Peyer's patch (tissue), 4 donors: ENCODE data around the gene TRIM2. TPM values are rescaled to one million over a fixed set of nuclear protein-coding genes. Genes with fewer than 3 reads are reported as not detected.

ENCODE experiments used
- DNase-seq, 3 donors: peaks; one replicate each; pipeline ENCODE4 v3.0.0-alpha.2; 2017 to 2019
- H3K27ac ChIP-seq, 4 donors: fragments of 200-600 bp; sonication (generic); one replicate each; pipeline ENCODE4 v1.5.1; 2016 to 2019
- H3K27me3 ChIP-seq, 2 donors: fragments of 200-600 bp; sonication (generic); one replicate each; pipeline ENCODE4 v1.5.1; 2019
- H3K36me3 ChIP-seq, 3 donors: fragments of 200-600 bp; sonication (generic); one replicate each; pipeline ENCODE4 v1.5.1; 2016 to 2019
- H3K4me1 ChIP-seq, 4 donors: fragments of 200-600 bp; sonication (generic); one replicate each; pipeline ENCODE4 v1.5.1; 2016 to 2019
- H3K4me3 ChIP-seq, 4 donors: fragments of 200-600 bp; sonication (generic); 1 replicate in 3 of 4; 2 replicates in 1 of 4; pipeline ENCODE4 v1.5.1; 2016 to 2019; ENCODE audit warnings: mild to moderate bottlenecking in 1 of 4
- H3K9me3 ChIP-seq, 4 donors: fragments of 200-600 bp; sonication (generic); one replicate each; pipeline ENCODE4 v1.5.1; 2016 to 2019; ENCODE audit warnings: mild to moderate bottlenecking in 1 of 4
- CTCF ChIP-seq, 6 experiments: fragments of 450-650 bp in 4 of 6; fragments of 200-600 bp in 2 of 6; sonication (generic) in 1 of 6; IDR thresholded peaks; one replicate each; pipeline ENCODE4 v1.5.1; 2017 to 2019; ENCODE audit warnings: antibody characterized with exemption in 6 of 6, mild to moderate bottlenecking in 3 of 6, moderate library complexity in 1 of 6
- POLR2A ChIP-seq, 2 donors: fragments of 450-650 bp; IDR thresholded peaks; one replicate each; pipeline ENCODE4 v1.5.1; 2017; ENCODE audit warnings: antibody characterized with exemption in 2 of 2, mild to moderate bottlenecking in 2 of 2, moderate library complexity in 2 of 2
- total RNA-seq, 4 donors: library from RNA; depleted of rRNA; stranded (reverse); fragments of >200 nt; gene quantifications; one replicate each; pipeline ENCODE4 v1.1.0, GENCODE V29; 2016

TRIM2 gene
- total RNA-seq, 4 donors from 2014 or later, result 58.6 to 158 (median 144) TPM

GRCh38 chr4:153369021-153369420, 164.8 kb downstream of the TRIM2 start:
- TF ChIP-seq POLR2A (IDR thresholded peaks at IDR 0.05) (no peak), CTCF (IDR thresholded peaks at IDR 0.05) (no peak)
- H3K36me3 ChIP-seq, result no peaks in the 10 kb centered on the region
- no peaks in the 10 kb centered on the region for H3K27me3 ChIP-seq
- no peak for DNase-seq
- no peaks in the 10 kb centered on the region for H3K4me1 ChIP-seq
- H3K4me3 ChIP-seq, result no peak overlapping the region
- H3K27ac ChIP-seq, result no peak overlapping the region
- H3K9me3 ChIP-seq, result peaks cover 0 to 4% (median 0%) of the 10 kb centered on the region in 4 donors

- DNase-seq, result no peak
- H3K4me3 ChIP-seq, result no peak overlapping the region
Measured at GRCh38 chr4:153371701-153372234, 167.5 kb downstream of the TRIM2 start.

DNA sequence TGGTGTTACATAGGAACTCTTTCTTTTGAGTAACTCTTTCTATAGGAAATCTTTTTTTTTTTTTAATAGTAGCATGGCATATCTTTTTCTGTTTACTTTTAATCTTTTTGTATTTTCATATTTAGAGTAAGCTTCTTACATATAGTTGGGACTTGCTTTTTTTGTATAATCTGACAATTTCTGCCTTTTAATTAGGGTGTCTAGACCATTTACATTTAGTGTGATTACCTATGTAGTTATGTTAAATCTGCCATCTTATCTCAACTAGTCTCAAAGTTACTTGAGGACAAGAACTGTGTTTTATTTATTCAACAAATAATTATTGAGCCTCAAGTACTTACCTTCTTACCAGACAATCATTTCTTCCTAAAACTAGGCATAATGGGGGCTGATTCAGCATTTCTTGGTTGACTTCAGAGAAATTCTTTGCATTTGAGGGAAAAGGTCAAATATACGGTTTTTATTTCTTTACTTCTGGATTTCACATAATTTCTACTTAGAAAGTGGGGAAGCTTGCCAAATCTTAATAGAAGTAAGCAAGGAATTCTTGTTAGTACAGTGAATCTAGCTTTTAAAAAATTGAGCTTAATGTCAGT, 168.8 kb downstream of the TRIM2 start:
- Histone ChIP-seq H3K36me3 (no peaks in the 10 kb centered on the region), H3K9me3 (peaks cover 0 to 4% (median 0%) of the 10 kb centered on the region in 4 donors), H3K27ac (no peak overlapping the region), H3K4me1 (no peaks in the 10 kb centered on the region), H3K4me3 (no peak overlapping the region), H3K27me3 (no peaks in the 10 kb centered on the region)
- no peak for DNase-seq
- TF ChIP-seq POLR2A (IDR thresholded peaks at IDR 0.05) (no peak), CTCF (IDR thresholded peaks at IDR 0.05) (no peak)

More at GRCh38 chr4:153371701-153372234, 167.5 kb downstream of the TRIM2 start:
- no peak overlapping the region for H3K27ac ChIP-seq
- H3K27me3 ChIP-seq, result no peaks in the 10 kb centered on the region
- H3K4me1 ChIP-seq, result no peaks in the 10 kb centered on the region
- H3K36me3 ChIP-seq, result no peaks in the 10 kb centered on the region
- peaks cover 0 to 4% (median 0%) of the 10 kb centered on the region in 4 donors for H3K9me3 ChIP-seq
- no peak for TF ChIP-seq CTCF (IDR thresholded peaks at IDR 0.05)

DNA sequence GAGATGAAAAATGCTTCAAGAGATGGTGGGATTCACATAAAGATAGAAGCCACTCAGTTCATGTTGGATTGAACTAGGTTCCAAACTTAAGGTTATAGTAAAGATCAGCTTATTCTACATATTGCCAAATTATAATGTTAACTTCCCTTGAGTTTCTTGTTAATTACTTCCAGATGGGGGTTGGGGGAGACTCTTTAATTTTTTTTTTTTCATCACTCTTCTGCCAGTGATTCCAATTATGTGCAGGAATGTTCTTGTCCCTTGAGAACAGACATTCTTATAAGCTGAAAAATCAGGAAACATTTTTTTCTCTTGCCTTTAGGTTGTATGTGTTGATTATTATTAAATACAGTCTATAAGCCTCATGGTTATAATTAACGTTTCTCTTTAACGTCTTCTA, 170.2 kb downstream of the TRIM2 start:
- Histone ChIP-seq H3K27me3 (no peaks in the 10 kb centered on the region), H3K27ac (no peak overlapping the region), H3K36me3 (no peaks in the 10 kb centered on the region), H3K4me3 (no peak overlapping the region), H3K9me3 (peaks cover 0 to 4% (median 0%) of the 10 kb centered on the region in 4 donors), H3K4me1 (no peaks in the 10 kb centered on the region)
- no peak for DNase-seq
- TF ChIP-seq POLR2A (IDR thresholded peaks at IDR 0.05) (no peak), CTCF (IDR thresholded peaks at IDR 0.05) (no peak)

- H3K27me3 ChIP-seq, result no peaks in the 10 kb centered on the region
- no peak overlapping the region for H3K4me3 ChIP-seq
- H3K9me3 ChIP-seq, result peaks cover 0 to 4% (median 0%) of the 10 kb centered on the region in 4 donors
- TF ChIP-seq CTCF (IDR thresholded peaks at IDR 0.05) (no peak), POLR2A (IDR thresholded peaks at IDR 0.05) (no peak)
- no peak for DNase-seq
- H3K4me1 ChIP-seq, result no peaks in the 10 kb centered on the region
- H3K36me3 ChIP-seq, result no peaks in the 10 kb centered on the region
- no peak overlapping the region for H3K27ac ChIP-seq
Measured at GRCh38 chr4:153375303-153375702, 171.1 kb downstream of the TRIM2 start.
